AG10803 (cell line): Measurements from ENCODE around the gene MGAT5B.

Source experiments
- DNase-seq: peaks from one replicate; pipeline ENCODE4 v3.0.0; 2010; ENCODE audit warnings: low read depth
- H3K4me3 ChIP-seq: 2 replicates; pipeline ENCODE4 v1.5.1; 2011; ENCODE audit warnings: mild to moderate bottlenecking, low read length, control low read depth
- CTCF ChIP-seq: conservative IDR thresholded peaks from 2 replicates; pipeline ENCODE4 v1.5.1; 2011; ENCODE audit warnings: mild to moderate bottlenecking, low read length, control low read depth, inconsistent platforms

The MGAT5B gene

GRCh38 chr17:76865174-76865573, 3.0 kb upstream of the MGAT5B start:
- no peak overlapping the region for H3K4me3 ChIP-seq
- no peak for TF ChIP-seq CTCF
- DNase-seq: no peak

GRCh38 chr17:76866203-76866602, 2.0 kb upstream of the MGAT5B start:
- TF ChIP-seq CTCF: no peak
- no peak for DNase-seq
- H3K4me3 ChIP-seq: no peak overlapping the region

GRCh38 chr17:76866774-76867577, 1.2 kb upstream of the MGAT5B start:
- TF ChIP-seq CTCF: no peak
- DNase-seq: peak; percentile 22
- H3K4me3 ChIP-seq: no peak overlapping the region

GRCh38 chr17:76867578-76868175, 527 bp upstream of the MGAT5B start:
- TF ChIP-seq CTCF: no peak
- H3K4me3 ChIP-seq: no peak overlapping the region
- DNase-seq: peak; percentile 36

GRCh38 chr17:76868669-76869495, 678 bp downstream of the MGAT5B start:
- DNase-seq: no peak
- TF ChIP-seq CTCF: no peak
- no peak overlapping the region for H3K4me3 ChIP-seq

- no peak for TF ChIP-seq CTCF
- no peak for DNase-seq
- H3K4me3 ChIP-seq: no peak overlapping the region
Measured at GRCh38 chr17:76869496-76870376, 1.5 kb downstream of the MGAT5B start.
